ENCODE data around the gene LSM8.
"Not testable (repeated sequence)": the region's sequence is repeated elsewhere in the genome, so short reads cannot be mapped to it uniquely, and the experiment has no call there.

DNA sequence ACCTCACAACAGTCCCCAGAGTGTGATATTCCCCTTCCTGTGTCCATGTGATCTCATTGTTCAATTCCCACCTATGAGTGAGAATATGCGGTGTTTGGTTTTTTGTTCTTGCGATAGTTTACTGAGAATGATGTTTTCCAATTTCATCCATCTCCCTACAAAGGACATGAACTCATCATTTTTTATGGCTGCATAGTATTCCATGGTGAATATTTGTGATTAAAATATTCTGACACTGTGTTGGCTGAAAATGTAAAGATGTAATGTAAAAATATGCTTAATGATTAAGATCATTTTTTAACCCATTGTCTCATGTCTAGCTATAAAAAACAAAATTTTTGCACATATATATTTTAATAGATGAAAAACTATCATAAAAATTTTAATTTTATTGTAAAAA is 56.4 kb downstream of the LSM8 start:
- TF ChIP-seq, protein P1, sequence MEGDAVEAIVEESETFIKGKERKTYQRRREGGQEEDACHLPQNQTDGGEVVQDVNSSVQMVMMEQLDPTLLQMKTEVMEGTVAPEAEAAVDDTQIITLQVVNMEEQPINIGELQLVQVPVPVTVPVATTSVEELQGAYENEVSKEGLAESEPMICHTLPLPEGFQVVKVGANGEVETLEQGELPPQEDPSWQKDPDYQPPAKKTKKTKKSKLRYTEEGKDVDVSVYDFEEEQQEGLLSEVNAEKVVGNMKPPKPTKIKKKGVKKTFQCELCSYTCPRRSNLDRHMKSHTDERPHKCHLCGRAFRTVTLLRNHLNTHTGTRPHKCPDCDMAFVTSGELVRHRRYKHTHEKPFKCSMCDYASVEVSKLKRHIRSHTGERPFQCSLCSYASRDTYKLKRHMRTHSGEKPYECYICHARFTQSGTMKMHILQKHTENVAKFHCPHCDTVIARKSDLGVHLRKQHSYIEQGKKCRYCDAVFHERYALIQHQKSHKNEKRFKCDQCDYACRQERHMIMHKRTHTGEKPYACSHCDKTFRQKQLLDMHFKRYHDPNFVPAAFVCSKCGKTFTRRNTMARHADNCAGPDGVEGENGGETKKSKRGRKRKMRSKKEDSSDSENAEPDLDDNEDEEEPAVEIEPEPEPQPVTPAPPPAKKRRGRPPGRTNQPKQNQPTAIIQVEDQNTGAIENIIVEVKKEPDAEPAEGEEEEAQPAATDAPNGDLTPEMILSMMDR (IDR thresholded peaks at IDR 0.05), result not testable (repeated sequence)
- TF ChIP-seq POLR2A (IDR thresholded peaks at IDR 0.05), result not testable (repeated sequence)

Data from right lobe of liver (tissue), 4 donors.